ENCODE data around the gene ETFB.

The ETFB gene

DNA sequence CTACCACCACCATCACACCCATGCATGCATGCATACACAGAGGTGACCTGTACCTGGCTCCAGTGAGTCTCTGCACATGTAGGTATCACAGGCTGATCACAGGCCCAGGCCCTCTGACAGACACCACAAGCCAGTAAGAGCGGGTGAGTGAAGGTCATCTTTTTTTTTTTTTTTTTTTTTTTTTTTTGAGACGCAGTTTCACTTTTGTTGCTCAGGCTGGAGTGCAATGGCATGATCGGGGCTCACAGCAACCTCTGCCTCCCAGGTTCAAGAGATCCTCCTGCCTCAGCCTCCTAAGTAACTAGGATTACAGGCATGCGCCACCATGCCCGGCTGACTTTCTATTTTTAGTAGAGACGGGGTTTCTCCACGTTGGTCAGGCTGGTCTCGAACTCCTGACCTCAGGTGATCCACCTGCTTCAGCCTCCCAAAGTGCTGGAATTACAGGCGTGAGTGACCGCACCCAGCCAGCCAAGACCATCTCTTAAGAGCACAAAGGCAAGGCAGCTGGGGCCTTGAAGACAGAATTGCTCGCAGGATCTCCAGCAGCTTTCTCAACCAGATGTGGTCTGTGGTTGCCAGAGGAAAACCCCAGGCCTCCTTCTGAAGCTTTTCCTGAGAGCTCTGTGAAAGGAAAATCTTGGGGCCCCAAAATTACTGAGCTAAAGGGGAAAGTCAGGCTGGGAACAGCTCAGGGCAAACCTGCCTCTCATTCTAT is 9.5 kb upstream of the ETFB start:
- Histone ChIP-seq H3K4me3 (ENCODE audit: insufficient read depth, low read depth, low read length, poor library complexity, severe bottlenecking) (no peak overlapping the region), H3K36me3 (ENCODE audit: control insufficient read depth, insufficient read depth, low read length) (no peaks in the 10 kb centered on the region), H3K4me1 (ENCODE audit: control insufficient read depth, insufficient read depth, low read length, poor library complexity, severe bottlenecking) (peaks cover 36% of the 10 kb centered on the region), H3K9me3 (ENCODE audit: control insufficient read depth, low read length) (no peaks in the 10 kb centered on the region), H3K27ac (ENCODE audit: insufficient read depth, low read length, poor library complexity, severe bottlenecking) (peak overlapping the region; percentile 42), H3K27me3 (replicated peaks; ENCODE audit: control insufficient read depth, insufficient read depth, low read length, poor library complexity, severe bottlenecking) (no peaks in the 10 kb centered on the region)
- peak; percentile 11 to 36 (median 25) for DNase-seq

DNA sequence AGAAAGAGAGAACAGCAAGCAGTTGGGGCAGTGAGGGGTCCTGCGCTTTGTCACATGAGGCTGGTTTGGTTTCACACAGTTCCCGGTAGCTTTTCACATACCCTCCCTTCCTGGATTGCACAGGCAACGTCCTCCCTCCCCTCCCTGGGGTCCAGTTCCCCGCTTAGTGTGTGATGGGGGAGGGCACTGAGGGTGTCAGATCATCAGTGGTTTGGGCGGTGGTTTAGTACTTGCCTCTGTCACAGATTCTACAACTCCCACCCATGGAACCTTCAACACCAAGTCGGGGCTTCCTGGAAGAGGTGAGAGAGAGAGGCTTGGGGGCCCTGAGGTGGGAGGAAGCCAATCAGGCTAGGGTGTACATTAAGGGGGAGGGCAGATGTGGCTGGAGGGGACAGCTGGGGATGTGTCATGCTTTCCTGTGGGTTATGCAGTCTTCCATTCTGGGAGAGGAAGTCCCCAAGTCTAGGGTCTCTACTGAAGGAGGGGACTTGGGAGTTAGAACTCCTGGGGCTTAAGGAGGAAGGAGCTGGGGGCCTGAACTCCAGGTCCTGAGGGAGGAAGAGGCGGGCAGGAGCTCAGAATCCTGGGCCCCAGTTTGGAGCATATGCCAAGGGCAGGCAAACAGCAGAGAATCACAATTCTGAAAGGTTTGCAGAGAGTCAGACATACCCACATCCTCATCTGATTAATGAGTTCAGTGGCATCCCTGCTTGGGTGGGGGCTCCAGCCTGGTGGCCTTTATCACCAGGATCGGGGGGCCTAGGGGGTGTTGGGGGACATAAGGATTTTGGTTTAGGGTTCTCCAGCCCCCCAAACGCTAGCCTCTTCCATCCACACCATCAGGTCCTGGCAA is 6.7 kb upstream of the ETFB start, which contains the start of gene NKG7:
NKG7 (minus strand) TSS at position 6 of the 856 bp plus-strand sequence. CDS start 119 bp downstream, outside the sequence.
- H3K9me3 ChIP-seq (ENCODE audit: control insufficient read depth, low read length) = no peaks in the 10 kb centered on the region
- H3K4me3 ChIP-seq (ENCODE audit: insufficient read depth, low read depth, low read length, poor library complexity, severe bottlenecking) = no peak within 1 kb of the TSS
- peak; percentile 25 to 68 (median 50) for DNase-seq
- H3K4me1 ChIP-seq (ENCODE audit: control insufficient read depth, insufficient read depth, low read length, poor library complexity, severe bottlenecking) = peaks cover 40% of the 10 kb centered on the region
- no peaks in the 10 kb centered on the region for H3K27me3 ChIP-seq (replicated peaks; ENCODE audit: control insufficient read depth, insufficient read depth, low read length, poor library complexity, severe bottlenecking)
- no peaks in the 10 kb centered on the region for H3K36me3 ChIP-seq (ENCODE audit: control insufficient read depth, insufficient read depth, low read length)
- H3K27ac ChIP-seq (ENCODE audit: insufficient read depth, low read length, poor library complexity, severe bottlenecking) = peak within 1 kb of the TSS; percentile 64

DNA sequence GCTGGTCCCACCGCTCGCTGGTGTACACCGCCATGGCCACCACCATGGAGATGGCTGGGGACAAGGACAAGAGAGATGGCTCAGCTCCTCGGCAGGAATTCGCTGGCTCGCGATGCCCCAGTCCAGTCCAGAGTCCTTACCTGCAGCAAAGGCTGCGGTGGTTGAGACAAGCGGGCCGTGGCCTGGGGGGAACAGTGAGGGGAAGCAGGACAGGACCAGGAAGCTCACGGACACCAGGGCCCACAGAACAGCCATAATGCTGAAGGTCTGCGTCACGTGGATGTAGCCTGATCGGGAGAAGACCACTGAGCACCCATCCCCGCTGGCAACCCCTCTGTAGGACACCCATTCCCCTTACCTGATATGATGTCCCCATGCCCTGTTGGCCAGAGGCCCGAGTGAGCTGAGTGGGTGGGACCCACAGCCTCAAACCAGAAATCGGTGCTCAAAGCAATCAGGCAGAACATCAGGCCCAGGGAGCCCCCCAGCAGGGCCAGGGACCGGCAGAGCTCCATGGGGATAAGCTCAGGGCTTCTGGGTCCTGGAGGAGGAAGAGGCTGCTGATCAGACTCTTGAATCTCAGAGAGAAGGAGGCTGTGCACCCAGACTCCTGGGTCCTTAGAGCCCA is 5.9 kb upstream of the ETFB start:
- no peaks in the 10 kb centered on the region for H3K9me3 ChIP-seq (ENCODE audit: control insufficient read depth, low read length)
- peak overlapping the region; percentile 64 for H3K27ac ChIP-seq (ENCODE audit: insufficient read depth, low read length, poor library complexity, severe bottlenecking)
- H3K36me3 ChIP-seq (ENCODE audit: control insufficient read depth, insufficient read depth, low read length) = no peaks in the 10 kb centered on the region
- no peak overlapping the region for H3K4me3 ChIP-seq (ENCODE audit: insufficient read depth, low read depth, low read length, poor library complexity, severe bottlenecking)
- no peaks in the 10 kb centered on the region for H3K27me3 ChIP-seq (replicated peaks; ENCODE audit: control insufficient read depth, insufficient read depth, low read length, poor library complexity, severe bottlenecking)
- DNase-seq = no peak
- peaks cover 47% of the 10 kb centered on the region for H3K4me1 ChIP-seq (ENCODE audit: control insufficient read depth, insufficient read depth, low read length, poor library complexity, severe bottlenecking)

DNA sequence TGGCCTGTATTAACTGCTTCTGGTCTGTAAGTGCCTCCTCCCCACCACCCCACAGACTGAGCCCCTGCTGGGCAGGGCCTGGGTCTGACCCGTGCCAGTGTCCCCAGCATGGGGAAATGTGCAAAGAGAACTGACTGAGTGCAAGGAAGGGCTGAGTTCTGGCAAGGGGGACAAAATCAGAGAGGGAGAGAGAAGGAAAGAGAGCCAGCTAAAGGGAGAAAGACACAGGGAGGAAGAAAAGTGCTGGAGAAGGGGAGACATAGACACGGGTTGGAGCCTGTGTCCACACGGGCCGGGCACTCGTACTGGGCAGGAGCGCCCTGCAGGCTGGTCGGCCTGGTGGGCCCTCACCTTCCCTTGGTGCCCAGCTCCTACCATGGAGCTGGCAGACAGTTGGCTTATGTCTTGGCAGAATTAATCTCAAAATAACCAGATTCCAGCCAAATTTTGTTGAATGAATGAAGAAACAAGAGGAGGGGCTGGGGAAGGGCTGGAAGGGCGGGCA is 5.0 kb upstream of the ETFB start:
- Histone ChIP-seq H3K36me3 (ENCODE audit: control insufficient read depth, insufficient read depth, low read length) (no peaks in the 10 kb centered on the region), H3K27ac (ENCODE audit: insufficient read depth, low read length, poor library complexity, severe bottlenecking) (no peak overlapping the region), H3K4me1 (ENCODE audit: control insufficient read depth, insufficient read depth, low read length, poor library complexity, severe bottlenecking) (peaks cover 52% of the 10 kb centered on the region), H3K27me3 (replicated peaks; ENCODE audit: control insufficient read depth, insufficient read depth, low read length, poor library complexity, severe bottlenecking) (no peaks in the 10 kb centered on the region), H3K4me3 (ENCODE audit: insufficient read depth, low read depth, low read length, poor library complexity, severe bottlenecking) (no peak overlapping the region), H3K9me3 (ENCODE audit: control insufficient read depth, low read length) (no peaks in the 10 kb centered on the region)
- no peak for DNase-seq

- no peaks in the 10 kb centered on the region for H3K27me3 ChIP-seq (replicated peaks; ENCODE audit: control insufficient read depth, insufficient read depth, low read length, poor library complexity, severe bottlenecking)
- no peaks in the 10 kb centered on the region for H3K9me3 ChIP-seq (ENCODE audit: control insufficient read depth, low read length)
- DNase-seq = no peak
- no peak overlapping the region for H3K4me3 ChIP-seq (ENCODE audit: insufficient read depth, low read depth, low read length, poor library complexity, severe bottlenecking)
- peaks cover 58% of the 10 kb centered on the region for H3K4me1 ChIP-seq (ENCODE audit: control insufficient read depth, insufficient read depth, low read length, poor library complexity, severe bottlenecking)
- no peak overlapping the region for H3K27ac ChIP-seq (ENCODE audit: insufficient read depth, low read length, poor library complexity, severe bottlenecking)
- H3K36me3 ChIP-seq (ENCODE audit: control insufficient read depth, insufficient read depth, low read length) = no peaks in the 10 kb centered on the region
Observed at GRCh38 chr19:51370230-51370629, 4.0 kb upstream of the ETFB start.

GRCh38 chr19:51368366-51369282 is 2.4 kb upstream of the ETFB start, which contains the start of gene CLDND2:
CLDND2 (minus strand) TSS chr19:51369003; CDS start chr19:51368577, 426 bp downstream.
- Histone ChIP-seq H3K9me3 (ENCODE audit: control insufficient read depth, low read length) (no peaks in the 10 kb centered on the region), H3K36me3 (ENCODE audit: control insufficient read depth, insufficient read depth, low read length) (no peaks in the 10 kb centered on the region), H3K27me3 (replicated peaks; ENCODE audit: control insufficient read depth, insufficient read depth, low read length, poor library complexity, severe bottlenecking) (no peaks in the 10 kb centered on the region), H3K4me1 (ENCODE audit: control insufficient read depth, insufficient read depth, low read length, poor library complexity, severe bottlenecking) (peaks cover 55% of the 10 kb centered on the region), H3K27ac (ENCODE audit: insufficient read depth, low read length, poor library complexity, severe bottlenecking) (peak within 1 kb of the TSS; percentile 77), H3K4me3 (ENCODE audit: insufficient read depth, low read depth, low read length, poor library complexity, severe bottlenecking) (peak within 1 kb of the TSS; percentile 88)
- DNase-seq = no peak

DNA sequence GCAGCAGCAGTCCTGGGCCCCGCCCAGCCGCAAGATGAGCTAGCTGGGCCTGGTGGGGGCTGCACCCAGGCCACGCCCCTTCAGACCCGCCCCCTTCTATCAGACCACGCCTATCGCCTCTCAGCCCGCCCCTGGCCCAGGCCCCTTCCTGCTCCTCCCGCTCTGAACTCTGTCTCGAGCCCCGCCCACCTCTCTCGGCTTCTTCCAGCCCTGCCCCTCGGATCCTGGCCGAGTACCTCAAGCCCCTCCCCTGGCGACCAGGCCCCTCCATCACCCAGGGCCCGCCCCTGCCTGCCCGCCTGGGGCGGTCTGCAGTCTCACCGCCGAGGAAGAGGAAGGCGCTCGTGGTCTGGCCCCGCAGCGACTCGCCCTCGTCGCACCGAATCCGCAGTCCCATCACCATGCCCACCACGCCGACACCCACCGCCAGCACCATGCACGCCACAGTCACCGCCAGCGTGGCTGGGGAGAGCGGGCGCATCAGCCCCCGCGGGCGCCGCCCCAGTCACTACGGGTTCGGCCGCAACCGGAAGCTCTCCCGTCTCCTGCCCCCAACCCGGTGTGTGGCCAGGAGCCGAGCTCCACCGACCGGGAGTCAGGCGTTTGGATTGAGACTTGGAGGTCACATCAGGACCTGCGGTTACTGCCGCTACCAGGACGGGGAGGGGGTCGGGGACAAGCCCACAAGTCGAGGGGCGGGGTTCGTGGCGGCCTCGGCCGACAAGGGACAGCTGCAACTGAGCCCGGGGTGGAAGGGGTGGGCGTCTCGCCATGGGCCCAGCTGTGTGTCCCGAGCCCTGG is 1.6 kb upstream of the ETFB start:
- DNase-seq = peak; percentile 88 to 93 (median 92)
- Histone ChIP-seq H3K36me3 (ENCODE audit: control insufficient read depth, insufficient read depth, low read length) (no peaks in the 10 kb centered on the region), H3K4me3 (ENCODE audit: insufficient read depth, low read depth, low read length, poor library complexity, severe bottlenecking) (peak overlapping the region; percentile 88)

DNA sequence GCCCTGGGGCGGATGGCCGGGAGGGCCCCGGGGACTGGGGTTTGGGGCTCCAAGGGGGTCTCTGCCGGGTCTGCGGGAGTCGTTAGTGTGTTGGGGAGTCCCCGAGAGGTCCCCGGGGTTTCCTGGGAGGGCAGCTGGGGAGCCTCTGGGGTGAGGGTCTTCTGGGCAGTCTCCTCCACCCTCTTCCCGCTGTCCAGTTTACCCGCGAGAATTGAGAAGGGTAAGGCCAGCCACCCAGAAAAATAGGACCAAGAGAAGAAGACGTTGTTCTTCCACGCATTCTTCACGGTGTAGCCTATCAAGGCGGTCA is 1.0 kb upstream of the ETFB start:
- peak overlapping the region; percentile 77 for H3K27ac ChIP-seq (ENCODE audit: insufficient read depth, low read length, poor library complexity, severe bottlenecking)
- H3K27me3 ChIP-seq (replicated peaks; ENCODE audit: control insufficient read depth, insufficient read depth, low read length, poor library complexity, severe bottlenecking) = no peaks in the 10 kb centered on the region
- peaks cover 41% of the 10 kb centered on the region for H3K4me1 ChIP-seq (ENCODE audit: control insufficient read depth, insufficient read depth, low read length, poor library complexity, severe bottlenecking)
- DNase-seq = no peak
- H3K36me3 ChIP-seq (ENCODE audit: control insufficient read depth, insufficient read depth, low read length) = no peaks in the 10 kb centered on the region
- no peaks in the 10 kb centered on the region for H3K9me3 ChIP-seq (ENCODE audit: control insufficient read depth, low read length)
- peak overlapping the region; percentile 88 for H3K4me3 ChIP-seq (ENCODE audit: insufficient read depth, low read depth, low read length, poor library complexity, severe bottlenecking)

More for the DNA sequence above, 1.6 kb upstream of the ETFB start:
- Histone ChIP-seq H3K27ac (ENCODE audit: insufficient read depth, low read length, poor library complexity, severe bottlenecking) (peak overlapping the region; percentile 77), H3K9me3 (ENCODE audit: control insufficient read depth, low read length) (no peaks in the 10 kb centered on the region), H3K27me3 (replicated peaks; ENCODE audit: control insufficient read depth, insufficient read depth, low read length, poor library complexity, severe bottlenecking) (no peaks in the 10 kb centered on the region), H3K4me1 (ENCODE audit: control insufficient read depth, insufficient read depth, low read length, poor library complexity, severe bottlenecking) (peaks cover 47% of the 10 kb centered on the region)

All from effector memory CD4-positive, alpha-beta T cell (primary cell).